HG02973 (cell line): ENCODE results near the gene WWOX.

Experiments
- ATAC-seq: cut with Tn5 transposase; IDR thresholded peaks from one replicate; pipeline ENCODE4 v1.9.1; 2021; ENCODE audit warnings: moderate library complexity; ENCODE audit not compliant: unreplicated experiment

Gene WWOX

DNA sequence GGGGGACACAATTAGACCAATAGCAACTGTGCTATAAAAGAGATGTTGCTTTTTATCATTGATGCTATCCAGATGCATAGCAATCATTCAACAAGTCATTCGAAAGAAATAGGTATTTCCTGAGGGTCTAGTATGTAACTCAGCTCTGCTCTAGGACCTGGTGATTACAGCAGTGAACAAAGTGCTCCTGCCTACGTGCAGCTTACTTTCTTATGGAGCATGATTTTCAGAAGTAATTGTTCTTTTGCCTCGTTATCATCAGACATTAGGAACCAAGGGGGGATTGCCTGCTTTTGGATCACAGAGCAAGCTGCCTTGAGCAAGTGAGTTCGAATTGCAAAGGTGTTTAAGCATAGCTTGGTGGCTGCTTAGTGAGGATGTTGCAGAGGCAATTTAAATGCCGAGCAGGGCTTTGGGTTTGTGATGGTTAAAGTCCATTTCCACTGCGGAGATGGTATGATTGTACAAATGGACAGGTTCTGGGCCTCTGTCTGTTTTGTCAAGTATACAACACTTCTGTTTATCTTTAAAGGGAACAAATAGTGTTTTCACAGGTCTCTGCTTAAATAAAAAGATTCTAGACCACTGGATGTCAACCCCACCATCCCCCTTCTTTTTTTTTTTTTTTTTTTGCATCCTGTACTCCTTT, 41.5 kb downstream of the WWOX start:
- ATAC-seq, result no peak

DNA sequence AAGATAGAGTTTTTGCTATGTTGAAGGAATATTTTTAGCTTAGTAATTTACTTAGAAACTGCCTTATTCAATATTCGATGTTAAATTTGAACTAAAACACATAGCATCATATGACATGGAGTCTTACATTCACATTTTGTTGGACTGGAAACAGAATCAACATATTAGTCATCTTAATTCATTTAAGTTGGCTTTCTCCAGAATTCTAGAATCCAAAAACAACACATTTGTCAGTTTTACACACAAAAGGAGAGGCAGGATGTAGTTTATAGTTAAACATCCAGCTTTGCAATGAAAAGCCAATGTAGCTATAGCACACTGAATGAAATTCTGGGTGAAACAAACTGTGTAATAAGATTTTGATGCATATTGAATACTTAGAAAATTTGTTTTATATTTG, 43.3 kb downstream of the WWOX start:
- no peak for ATAC-seq

DNA sequence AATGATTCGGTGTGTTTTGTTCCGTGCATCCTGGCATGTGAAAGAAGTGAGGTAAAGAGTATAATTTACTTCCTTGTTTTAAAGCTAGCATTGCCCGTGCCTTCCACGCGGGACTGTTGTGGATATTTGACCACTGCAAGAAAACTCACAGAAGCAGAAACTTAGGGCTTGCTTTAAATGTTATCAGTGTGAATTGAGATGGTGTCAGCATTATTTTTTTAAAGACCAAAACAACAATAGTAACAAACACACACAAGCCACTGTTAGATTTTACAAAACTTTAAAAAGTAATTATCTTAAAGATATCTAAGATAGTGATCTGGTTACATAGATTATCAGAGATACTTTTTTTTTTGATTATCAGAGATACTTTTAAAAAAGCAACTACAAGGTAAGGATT, 47.4 kb downstream of the WWOX start:
- no peak for ATAC-seq

DNA sequence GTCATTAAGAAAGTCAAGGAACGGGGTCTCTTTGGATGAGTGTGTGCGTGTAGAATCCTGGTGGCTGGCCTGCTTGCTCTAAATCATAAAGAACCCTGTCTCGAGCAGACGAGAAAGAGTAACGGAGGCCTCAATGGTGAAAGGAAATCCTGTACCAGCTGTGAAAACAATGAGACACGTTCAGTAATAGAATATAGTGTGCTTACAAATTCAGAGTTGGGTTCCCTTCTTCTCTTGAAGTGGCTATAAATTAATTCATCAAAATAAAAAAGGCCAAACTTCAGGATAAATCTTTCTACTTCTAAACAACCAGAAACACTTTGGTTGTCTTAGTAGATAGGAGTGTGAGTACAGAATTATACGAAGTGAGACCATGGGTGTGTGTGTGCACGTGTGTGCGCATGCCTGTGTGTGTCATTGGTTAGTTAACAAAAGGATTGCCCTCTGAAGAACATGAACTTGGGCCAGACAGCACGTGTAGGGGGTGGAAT, 48.5 kb downstream of the WWOX start:
- ATAC-seq, result no peak

DNA sequence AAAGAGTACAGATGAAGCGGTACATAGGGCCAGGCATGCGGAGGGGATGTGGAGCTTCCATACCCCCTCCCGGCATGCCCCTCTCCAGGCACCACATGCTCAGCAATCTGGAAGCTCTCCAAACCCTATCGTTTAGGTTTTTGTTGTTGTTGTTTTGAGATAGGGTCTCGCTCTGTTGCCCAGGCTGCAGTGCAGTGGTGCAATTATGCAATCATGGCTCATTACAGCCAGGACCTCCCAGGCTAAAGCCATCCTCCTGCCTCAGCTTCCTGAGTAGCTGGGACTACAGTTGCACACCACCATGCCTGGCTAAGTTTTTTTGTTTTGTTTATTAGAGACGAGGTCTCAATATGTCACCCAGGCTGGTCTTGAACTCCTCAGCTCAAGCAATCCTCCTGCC, 50.8 kb downstream of the WWOX start:
- ATAC-seq, result no peak

DNA sequence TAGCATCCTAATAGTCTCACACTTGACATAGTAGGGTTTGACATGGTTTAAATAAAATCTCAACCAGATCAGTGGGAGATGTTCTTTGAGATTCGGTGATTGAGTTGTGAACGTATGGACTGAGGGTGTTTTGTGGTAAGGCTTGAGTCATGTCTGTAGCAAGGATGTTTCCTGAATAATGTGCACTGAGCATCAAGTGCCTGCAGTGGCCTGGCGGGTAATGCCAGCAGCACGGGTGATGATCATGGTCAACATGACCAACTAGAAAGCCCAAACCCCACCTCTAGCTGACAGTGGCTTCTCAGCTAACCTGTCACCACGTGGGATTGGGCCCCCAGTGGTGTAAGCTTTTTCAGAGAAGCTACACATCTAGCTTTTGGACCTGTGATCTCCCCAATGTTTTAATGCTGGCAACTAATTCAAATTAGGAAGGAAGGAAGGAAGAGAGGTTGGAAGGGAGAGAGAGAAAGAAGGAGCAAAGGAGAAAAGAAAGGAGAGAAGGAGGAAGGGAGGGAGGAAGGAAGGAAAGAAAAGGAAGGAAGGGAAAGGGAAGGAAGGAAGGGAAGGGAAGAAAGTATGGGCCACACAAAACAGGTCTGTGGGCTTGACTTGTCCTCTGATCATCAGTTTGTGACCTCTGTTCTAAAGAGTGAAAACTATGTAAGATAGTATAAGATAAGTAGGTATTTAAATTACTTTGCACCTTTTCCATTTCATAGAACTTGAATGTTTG, 55.4 kb downstream of the WWOX start:
- no peak for ATAC-seq

DNA sequence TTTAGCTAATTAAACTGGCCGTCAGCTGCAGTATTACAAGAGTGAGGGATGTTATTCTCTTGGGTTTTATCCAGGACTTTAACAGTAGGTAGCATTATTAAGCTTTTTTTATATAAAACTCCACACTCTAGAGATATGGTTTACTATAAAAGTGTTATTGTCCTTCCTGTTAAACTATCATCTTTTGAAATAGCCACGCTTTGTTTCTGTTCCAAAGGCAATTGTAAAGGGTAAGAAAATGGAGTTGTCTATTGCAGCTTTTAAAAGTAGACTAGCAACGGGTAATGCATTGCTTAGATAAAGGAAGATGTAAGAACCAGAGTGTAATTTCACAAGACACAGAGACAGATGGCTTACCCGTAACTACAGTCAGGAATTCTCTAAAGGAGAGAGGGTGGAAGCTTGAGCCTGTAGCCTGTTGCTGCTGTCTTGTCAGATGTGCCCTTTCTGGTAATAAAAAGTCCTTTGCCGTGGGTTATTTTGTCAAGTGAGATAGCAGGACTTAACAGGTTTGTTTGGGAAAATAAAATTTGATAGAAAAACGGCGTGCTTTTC, 56.4 kb downstream of the WWOX start:
- ATAC-seq, result no peak

DNA sequence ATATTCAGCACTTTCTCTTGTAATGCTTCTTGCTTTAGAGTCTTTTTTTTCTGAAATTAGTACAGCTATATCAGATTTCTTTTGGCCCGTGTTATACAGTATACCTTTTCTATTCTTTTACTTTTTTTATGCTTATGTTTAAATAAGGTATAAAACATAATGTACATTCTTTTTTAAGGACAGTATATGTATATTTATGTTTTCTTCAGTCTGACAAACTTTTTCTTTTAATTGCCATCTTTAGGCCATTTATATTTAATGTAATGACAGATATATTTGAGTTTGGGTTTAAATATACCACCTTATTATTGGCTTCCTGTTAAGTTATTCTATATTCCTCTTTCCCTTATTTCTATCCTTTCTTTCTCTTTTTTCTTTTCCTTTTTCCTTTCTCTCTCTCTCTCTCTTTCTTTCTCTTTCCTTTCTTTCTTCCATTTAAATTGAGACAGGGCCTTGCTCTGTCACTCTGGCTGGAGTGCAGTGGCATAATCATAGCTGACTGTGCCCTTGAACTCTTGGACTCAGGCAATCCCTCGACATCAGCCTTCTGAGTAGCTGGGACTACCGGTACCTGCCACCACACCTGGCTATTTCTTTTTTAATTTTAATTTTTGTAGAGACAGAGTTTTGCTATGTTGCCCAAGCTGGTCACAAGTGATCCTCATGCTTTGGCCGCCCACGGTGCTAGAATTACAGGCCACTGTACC, 61.7 kb downstream of the WWOX start:
- no peak for ATAC-seq

DNA sequence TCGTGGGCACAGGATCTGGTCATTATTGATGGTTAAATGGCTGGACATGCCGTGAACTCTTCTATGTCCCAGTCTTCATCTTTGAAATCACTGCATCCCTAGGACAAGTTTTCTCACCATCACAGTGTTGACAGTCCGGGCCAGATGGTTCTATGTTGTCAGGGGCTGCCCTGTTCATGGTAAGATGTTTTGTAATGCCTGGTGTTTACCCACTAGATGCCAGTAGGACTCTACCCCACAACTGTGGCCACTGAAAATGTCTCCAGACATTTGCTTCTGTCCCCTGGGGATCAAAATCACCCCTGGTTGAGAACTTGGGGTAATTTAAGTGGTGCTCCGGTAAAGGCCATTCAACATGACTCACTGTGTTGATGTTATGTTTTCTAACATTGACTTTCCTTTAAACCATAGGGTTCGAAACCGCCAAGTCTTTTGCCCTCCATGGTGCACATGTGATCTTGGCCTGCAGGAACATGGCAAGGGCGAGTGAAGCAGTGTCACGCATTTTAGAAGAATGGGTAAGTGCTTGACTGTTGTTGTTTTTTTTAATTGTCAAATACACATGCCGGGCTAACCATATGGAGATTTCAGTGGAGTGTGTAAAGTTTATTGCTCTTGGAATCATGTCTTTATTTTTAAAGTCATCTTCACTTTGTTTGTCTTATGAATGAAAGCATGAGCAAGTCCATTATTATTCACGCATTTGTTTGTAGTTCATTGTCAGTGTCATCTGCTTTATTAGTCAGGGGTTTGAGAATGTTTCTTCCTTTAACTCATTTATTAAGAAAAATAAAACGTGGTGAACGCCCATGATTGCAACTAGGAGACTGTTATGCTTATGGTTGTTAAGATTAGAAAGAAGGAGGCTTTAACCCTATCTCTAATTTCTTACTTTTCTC, 64.6 kb downstream of the WWOX start:
- no peak for ATAC-seq

DNA sequence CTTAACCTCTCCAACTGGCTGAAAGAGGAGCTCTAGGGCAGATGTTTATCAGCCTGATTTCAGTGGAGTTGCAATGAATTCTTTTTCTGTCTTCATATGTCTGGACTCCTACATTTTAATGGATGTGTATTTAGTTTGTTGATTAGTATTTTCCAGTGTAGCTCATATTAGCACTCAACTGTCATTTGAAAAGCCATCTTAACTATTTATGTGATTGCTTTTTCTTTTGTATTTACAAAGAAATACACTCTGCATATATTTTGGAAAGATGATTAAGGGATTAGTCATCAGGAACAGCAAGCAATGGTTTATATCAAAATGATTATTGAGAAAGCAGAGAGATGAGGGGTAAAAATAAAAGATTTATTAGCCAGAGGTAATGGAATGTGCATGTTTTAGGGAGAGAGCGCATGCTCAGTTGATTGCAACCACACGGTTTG, 71.1 kb downstream of the WWOX start:
- ATAC-seq, result no peak

DNA sequence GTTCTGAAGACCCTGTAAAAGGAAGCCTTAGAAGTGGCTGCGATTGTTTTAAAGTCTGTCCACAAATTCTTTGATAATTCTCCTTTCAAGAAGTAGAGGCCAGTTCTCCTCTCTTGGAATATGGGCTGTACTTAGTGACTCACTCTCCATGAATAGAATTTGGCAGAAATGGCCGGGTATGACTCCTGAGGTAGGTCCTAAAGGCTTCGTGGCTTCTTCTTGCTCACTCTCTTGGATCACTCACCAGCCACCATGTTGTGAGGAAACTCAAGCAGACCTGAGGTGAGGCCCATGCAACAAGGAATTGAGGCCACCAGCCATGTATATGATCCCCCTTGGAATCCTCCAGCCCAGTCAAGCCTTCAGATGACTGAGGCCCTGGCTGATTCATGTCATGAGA, 75.8 kb downstream of the WWOX start:
- ATAC-seq, result no peak

DNA sequence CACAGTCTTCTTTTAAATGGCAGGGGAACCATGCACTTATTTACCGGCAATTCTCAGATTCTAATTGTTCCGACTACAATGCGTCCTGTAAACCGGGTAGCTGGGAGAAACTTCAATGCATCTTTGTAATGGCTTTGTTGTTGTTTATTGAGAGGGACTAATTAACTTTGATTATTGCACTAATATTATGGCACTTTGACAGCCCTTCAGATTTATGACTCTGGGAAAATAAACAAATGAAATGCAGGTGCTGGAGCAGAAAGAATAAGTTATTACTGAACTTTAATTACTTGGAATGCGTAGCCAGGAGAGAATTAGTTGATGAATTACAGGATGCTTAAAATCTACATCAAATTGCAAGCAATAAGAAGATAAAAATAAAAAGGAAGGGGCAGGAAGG, 77.0 kb downstream of the WWOX start:
- no peak for ATAC-seq

DNA sequence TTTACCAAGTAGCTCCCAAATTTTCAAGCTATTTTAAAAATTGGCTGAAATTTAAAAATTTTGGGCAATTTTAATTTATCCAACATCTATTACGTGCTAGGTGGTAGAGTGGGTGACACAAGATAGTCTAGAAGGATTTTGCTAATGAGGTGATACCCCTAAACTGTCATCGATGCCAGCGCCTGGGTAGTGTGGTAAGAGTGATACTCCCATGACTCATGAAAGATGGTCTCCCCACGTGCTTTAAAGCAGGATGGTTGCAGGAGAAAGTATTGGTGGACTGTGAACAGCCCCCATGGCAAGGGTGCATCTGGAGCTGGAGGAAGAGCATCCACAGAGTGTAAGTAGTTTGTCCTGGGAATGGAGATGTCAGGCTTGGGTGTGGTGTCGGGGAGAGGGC, 77.8 kb downstream of the WWOX start:
- no peak for ATAC-seq

DNA sequence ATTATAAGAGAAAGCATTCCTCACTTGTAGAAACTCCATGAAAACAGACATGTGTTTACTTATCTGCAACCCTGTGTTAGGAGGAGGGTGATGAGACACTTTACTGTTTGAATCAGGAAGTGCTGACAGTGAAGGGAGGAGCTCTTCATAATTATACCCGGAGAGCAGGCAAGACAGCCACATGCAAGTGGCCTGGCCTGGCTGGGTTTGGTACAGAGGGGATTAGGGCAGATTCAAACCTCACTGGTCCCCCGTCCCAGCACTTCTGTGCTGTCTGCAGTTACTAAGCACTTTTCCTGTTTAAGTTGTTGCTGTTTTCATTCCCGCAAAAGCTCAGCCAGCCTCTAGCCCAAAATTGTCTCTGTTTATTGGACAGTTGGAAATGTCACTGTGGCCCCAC, 78.5 kb downstream of the WWOX start:
- no peak for ATAC-seq

DNA sequence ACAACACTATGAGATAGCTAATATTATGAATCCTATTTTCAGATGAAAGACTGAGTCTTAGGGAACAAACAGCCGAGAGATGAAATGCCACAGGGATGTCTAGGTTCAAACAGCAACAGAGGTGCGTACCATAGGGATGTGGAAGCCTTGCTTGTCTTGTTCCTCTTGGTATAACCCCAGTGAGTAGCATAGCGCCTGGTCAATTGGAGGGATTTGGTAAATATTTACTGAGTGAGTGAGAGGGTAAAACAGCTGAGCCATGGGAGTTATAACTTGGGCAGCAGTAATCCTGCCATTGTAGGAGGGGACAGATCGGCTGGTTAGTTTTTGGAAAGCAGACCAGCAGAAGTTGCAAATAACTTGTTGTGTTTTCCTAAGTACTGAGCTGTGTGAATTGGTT, 80.2 kb downstream of the WWOX start:
- ATAC-seq, result no peak

DNA sequence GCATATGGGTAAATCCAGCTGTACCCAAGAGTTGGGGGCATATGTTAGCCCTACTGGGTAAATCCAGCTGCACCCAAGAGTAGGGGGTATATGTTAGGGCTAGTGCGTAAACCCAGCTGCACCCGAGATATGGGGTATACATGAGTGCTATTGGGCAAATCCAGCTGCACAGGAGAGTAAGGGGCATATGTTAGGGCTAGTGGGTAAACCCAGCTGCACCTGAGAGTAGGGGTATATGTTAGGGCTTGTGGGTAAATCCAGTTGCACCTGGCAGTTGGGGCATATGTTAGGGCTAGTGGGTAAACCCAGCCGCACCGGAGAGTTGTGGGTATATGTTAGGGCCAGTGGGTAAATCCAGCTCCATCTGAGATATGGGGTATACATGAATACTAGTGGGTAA, 80.9 kb downstream of the WWOX start:
- no peak for ATAC-seq

DNA sequence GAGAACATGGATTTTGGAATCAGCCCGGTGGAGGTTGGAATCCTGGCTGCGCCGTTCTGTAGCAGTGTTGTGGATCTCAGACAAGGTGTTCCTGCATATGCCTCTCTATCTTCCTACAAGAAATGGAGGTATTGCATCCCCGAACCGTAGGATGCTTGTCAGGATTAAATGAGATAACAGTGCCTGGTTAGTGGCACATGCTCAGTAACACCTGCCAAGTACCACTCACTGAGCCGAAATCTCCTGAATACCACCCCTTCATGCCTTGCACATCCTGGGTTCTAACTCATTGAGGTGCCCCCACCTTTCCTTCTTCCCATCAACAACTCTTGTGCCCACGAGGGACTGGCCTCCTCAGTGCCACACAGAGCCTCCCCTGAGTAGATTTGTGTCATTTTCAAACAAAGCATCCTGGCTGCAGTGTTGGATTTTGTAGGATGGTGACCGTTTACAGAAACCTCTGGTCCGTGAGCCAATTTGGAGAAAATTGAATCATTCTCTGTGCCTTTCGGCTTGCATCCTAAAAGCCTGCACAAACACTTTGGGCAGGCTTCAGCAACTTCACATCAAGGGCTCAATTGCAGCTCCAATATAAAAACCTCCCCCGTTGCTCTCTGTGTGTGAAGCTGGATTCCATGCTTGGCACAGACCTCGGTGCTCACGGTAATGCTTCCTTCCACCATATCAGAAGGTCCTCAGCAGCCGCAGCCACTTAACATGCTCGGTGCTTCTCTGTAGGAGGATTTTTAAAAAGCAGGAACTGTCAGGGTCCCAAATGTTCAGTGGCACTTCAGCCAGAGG, 84.2 kb downstream of the WWOX start:
- no peak for ATAC-seq

DNA sequence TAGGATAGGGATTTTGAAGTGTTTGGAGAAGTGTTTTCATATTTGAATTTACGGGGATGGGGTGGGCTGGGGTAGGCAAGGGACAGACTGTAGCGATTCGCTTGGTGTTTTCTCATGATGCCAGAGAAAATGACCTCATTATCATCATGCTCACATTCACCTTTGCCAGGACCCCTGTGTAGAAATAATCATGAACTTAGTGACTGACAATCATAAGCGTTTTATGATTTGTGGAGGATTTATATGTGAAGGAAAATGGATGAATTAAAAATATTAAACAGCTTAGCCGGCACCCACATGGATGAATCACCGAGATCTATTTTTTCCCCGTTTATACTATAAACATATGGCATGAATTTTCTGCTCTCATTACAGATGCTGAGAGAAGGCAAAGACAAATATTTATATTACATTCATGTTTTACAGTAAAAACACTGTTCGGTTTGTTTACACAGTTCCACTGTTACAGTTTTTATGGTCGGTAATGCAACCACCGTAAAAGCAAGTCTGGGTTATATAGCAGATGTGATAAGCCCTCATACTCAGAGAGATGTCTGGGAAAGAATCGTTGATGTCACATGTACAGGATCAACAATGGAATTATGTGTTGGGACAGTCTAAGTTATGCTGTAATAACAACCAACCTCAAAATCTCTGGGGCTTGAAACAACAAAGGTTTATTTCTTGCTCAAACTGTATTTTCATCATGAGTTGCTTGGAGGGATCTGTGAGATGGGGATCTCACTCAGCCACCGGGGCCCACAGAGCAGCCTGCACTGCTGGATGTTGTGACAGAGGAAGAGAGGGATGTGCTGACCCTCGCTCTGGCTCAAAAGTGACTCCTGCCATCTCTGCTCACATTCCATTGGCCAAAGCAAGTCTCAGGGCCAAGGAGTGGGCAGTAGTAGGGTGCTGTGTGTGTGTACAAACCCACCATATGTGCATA, 85.1 kb downstream of the WWOX start:
- ATAC-seq, result no peak

DNA sequence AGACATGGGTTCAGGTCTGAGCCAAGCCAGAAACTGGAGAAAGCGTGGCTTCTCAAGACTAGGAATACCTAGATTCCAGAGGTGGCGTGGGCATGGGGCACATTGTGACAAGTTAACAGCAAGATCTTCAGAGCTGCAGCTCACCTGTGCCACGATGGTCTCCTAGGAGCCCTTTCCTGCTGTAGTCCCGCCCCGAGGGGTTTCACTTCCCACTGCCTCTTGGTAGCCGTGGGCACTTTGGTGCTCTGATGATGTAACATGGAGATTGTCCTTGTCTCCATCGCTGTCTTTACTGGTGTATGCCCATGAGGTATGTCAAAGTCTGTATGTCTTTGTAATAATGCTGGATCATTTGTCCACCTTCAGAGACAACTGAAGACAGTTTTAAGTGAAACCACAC, 89.7 kb downstream of the WWOX start:
- ATAC-seq, result no peak
